A549 treated with RU486 at 1 μM for 4 hours (cell line): ENCODE results near the gene BBS9. TPM values are rescaled to one million over a fixed set of nuclear protein-coding genes. Genes with fewer than 3 reads are reported as not detected.

Experiments
- total RNA-seq: library from RNA; stranded (reverse); fragments of 200-300 nt; extraction: Qiagen RNA extraction; gene quantifications from 5 replicates; pipeline ENCODE4 v1.2.3, GENCODE V29; 2022; ENCODE audit warnings: low read depth

Gene BBS9
- 2.6 to 3.7 TPM (median 2.9 TPM) in 5 replicates for total RNA-seq

DNA sequence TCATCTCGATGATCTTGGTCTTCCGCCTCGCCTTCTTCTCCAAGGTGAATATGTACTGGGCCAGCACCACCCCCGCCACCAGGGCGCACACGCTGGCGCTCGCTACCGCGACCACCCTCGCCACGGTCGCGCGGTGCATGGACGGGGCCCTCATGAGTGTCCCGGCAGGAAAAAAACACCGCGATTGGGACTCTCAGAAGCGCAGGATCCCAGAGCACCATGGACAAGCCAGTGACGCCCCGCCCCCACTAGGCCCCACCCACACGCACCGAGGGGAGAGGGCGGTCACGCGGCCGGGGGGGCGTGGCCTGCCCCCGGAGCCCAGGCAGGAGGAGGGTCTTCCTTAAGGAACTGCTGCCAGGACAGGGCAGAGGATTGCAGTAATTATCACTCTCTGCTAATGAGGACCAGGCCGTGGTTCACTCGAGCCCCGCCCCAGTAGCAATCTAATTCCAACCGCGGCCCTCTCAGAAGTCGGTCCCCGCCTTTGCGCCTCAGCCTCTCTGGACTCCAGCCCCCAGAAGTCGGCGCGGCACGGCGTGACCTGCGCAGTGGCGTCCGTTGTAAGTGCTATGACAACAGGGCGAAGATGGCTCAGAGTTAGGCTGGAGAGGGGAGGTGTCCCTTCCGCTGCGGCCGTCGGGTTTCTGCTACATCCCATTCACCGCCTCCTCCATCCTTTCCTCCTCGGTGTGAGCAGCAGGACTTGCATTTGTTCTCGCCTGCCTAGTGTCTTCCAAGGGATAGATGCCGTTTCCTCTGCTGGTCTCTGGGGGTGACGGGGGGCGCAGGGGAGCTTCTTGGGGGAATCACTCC is at the start of gene BBS9:
TSS of gene BBS9 (plus strand) at position 575 of the 816 bp plus-strand sequence. CDS start 16,689 bp downstream, outside the sequence.

GRCh38 chr7:33109005-33109757 is 20.2 kb upstream of the BBS9 start, which contains the start of gene RP9:
Gene RP9, minus strand, starts transcription at chr7:33109404. Its CDS starts 32 bp downstream, at chr7:33109372.

Other genes with a start within 250 kb of the BBS9 start
- gene KBTBD2, start 237.8 kb upstream of the BBS9 start, total RNA-seq: 16.6 to 28.7 TPM (median 24.9 TPM) in 5 replicates
- gene FKBP9, start 172.1 kb upstream of the BBS9 start, total RNA-seq: 75.7 to 124 TPM (median 88.0 TPM) in 5 replicates
- gene NT5C3A, start 66.8 kb upstream of the BBS9 start, total RNA-seq: 22.5 to 46.2 TPM (median 39.0 TPM) in 5 replicates
- gene RP9, start 20.2 kb upstream of the BBS9 start, total RNA-seq: 33.8 to 45.6 TPM (median 35.8 TPM) in 5 replicates